ENCODE results near the gene GALR3.

GALR3 gene

DNA sequence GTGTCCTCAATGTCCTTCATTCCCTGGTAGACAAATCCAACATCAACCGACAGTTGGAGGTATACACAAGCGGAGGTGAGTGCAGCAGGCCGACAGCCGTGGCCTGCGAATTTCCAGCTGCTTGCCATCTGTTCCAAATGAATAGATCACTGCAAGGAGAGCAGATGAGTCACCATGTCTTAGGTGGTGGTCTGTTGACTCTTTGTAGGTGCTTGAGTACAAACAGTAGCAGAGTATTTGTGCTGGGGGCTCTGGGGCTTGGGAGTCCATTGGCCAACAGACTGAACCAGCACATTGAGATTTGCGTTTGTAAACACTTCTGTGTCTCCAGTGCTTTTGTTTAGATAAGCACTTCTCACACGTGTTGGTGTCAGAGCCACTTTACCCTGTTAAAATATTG is 47.1 kb downstream of the GALR3 start:
- no peak overlapping the region for H3K27ac ChIP-seq
- TF ChIP-seq, protein P1, sequence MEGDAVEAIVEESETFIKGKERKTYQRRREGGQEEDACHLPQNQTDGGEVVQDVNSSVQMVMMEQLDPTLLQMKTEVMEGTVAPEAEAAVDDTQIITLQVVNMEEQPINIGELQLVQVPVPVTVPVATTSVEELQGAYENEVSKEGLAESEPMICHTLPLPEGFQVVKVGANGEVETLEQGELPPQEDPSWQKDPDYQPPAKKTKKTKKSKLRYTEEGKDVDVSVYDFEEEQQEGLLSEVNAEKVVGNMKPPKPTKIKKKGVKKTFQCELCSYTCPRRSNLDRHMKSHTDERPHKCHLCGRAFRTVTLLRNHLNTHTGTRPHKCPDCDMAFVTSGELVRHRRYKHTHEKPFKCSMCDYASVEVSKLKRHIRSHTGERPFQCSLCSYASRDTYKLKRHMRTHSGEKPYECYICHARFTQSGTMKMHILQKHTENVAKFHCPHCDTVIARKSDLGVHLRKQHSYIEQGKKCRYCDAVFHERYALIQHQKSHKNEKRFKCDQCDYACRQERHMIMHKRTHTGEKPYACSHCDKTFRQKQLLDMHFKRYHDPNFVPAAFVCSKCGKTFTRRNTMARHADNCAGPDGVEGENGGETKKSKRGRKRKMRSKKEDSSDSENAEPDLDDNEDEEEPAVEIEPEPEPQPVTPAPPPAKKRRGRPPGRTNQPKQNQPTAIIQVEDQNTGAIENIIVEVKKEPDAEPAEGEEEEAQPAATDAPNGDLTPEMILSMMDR (conservative IDR thresholded peaks at IDR 0.05), result no peak

Measured in VCaP (cell line).